GM13976 (cell line): ENCODE measurements around the gene GDF2.

Experiments
- DNase-seq: peaks from one replicate; pipeline ENCODE4 v3.0.0; 2012; ENCODE audit warnings: low spot score
- in situ Hi-C: fragments of 300-500 bp; cut with MboI; formaldehyde crosslinking; loops from one replicate; pipeline ENCODE4 v1.12.0; 2022; ENCODE audit warnings: low sequenced_read_pairs, mixed read lengths, inconsistent platforms; ENCODE audit not compliant: unreplicated experiment
- TF ChIP-seq, protein P1 (sequence below): IDR thresholded peaks from 2 replicates; pipeline ENCODE4 v1.5.1; 2012; ENCODE audit warnings: borderline replicate concordance, mild to moderate bottlenecking; ENCODE audit not compliant: insufficient read depth; ENCODE audit errors: extremely low read depth, missing control alignments, control extremely low read depth

The GDF2 gene

DNA sequence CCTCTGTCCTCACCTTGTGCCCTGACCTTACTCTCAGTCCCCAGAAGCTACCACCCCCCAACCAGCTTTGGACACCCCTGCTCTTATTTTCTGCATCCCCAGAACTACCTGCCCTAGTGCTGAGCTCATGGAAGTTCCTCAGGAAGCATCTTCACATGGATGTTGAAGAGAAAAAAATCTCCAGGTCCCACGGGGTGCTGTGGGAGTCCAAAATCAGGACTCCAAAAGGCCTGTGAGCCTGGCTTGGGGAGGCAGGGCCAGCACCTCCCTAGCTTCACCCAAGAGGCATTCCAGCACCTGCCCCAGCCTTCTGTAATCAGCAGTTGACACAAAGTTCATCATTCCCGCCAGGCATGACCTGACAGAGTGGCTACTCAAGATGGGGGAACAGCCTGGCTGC is 43.0 kb upstream of the GDF2 start:
- DNase-seq, result no peak
- in situ Hi-C loops, result no loop called here
- TF ChIP-seq, protein P1, sequence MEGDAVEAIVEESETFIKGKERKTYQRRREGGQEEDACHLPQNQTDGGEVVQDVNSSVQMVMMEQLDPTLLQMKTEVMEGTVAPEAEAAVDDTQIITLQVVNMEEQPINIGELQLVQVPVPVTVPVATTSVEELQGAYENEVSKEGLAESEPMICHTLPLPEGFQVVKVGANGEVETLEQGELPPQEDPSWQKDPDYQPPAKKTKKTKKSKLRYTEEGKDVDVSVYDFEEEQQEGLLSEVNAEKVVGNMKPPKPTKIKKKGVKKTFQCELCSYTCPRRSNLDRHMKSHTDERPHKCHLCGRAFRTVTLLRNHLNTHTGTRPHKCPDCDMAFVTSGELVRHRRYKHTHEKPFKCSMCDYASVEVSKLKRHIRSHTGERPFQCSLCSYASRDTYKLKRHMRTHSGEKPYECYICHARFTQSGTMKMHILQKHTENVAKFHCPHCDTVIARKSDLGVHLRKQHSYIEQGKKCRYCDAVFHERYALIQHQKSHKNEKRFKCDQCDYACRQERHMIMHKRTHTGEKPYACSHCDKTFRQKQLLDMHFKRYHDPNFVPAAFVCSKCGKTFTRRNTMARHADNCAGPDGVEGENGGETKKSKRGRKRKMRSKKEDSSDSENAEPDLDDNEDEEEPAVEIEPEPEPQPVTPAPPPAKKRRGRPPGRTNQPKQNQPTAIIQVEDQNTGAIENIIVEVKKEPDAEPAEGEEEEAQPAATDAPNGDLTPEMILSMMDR, result no peak

DNA sequence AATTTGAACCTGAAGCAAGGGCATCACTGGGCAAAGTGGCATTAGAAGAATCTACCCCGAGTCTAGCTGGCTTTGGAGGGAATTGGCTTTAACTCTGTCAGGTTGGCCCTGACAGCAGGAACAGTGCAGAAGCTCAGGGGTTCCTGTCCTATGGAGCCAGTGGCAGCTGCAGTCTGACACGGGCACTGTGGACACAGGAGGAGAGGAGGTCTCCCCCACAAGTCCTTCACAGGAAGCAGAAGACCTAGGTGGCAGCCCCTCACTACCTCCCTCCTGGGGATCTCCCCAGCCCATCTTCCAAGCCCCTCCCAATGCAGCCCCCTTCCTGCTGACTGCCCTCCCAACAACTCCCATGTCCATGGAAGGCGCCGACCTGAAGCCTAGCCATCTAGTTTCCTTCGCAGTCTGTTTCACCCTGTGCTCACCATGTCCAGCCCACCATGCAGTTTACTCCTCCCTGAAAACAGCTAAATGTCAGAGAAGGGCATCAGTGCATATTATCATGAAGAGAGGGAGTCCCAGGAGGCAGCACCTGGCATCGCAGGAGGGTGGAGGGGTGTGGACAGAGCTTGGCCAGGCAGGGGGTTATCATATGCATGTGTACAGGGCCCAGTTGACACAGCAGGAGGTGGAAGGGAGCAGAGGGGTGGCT is 40.1 kb upstream of the GDF2 start:
- no peak for DNase-seq
- TF ChIP-seq, protein P1, result no peak
- in situ Hi-C loops, result no loop called here

DNA sequence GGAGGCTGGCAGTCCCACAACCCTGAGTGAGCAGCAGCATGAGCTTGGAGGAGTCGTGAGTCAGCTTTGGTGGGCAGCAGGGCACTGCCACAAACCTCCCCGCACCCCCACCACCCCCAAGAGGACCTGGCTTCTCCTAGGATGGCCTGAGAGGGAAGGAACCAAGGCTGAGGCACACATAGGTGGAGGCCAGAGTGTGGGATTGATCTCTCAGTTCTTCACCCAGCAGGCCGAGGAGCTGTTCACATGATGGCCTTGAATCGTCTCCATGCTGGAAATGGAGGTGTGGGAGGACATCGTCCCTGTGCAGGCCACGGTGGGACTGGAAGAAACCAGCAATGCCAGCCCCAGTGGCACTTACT is 39.6 kb upstream of the GDF2 start:
- in situ Hi-C loops, result no loop called here
- TF ChIP-seq, protein P1, result no peak
- DNase-seq, result no peak

DNA sequence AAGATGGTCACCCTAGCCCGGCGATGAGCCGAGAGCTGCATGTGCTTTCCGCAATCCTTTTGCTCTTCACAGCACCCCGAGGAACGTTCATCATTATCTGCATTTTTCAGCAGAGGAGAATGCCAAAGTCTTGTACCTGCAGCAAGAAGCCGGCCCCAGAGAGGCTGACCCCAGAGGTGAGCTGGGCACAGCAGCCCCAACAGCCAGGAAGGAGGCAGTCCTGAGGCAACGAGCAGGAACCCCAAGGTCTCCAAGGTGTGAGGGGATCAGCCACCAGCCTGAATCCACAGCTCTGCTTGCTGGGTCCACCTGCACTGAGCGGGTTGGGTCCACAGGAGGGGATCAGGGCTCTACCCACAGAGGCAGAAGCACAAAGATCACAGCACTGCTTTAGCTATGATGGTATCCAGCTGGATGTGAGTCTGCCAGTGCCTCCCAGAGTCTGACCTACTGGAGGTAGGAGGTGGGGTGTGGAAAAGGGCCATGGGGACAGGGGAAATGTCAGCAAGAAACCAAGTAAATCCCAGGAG is 39.1 kb upstream of the GDF2 start:
- in situ Hi-C loops, result no loop called here
- TF ChIP-seq, protein P1, result no peak
- DNase-seq, result no peak

DNA sequence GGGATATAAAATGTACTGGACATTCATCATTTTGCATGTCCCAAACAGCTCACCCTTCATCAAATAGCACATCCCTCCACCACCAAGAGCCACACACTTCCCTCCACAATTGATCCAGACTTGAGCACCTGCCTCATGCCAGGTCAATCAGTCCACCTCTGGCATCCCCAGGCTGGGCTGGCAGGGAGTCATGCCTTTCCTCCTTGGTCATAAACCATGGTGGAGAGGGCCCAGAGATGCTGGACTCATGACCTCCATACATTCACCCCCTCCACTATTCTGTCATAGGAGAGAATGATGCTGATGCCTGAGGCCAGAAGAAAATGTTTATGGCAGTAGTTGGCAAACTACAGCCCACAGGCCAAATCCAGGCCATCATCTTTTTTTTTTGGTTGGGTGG is 38.4 kb upstream of the GDF2 start:
- no peak for DNase-seq
- in situ Hi-C loops, result no loop called here
- TF ChIP-seq, protein P1, result no peak

DNA sequence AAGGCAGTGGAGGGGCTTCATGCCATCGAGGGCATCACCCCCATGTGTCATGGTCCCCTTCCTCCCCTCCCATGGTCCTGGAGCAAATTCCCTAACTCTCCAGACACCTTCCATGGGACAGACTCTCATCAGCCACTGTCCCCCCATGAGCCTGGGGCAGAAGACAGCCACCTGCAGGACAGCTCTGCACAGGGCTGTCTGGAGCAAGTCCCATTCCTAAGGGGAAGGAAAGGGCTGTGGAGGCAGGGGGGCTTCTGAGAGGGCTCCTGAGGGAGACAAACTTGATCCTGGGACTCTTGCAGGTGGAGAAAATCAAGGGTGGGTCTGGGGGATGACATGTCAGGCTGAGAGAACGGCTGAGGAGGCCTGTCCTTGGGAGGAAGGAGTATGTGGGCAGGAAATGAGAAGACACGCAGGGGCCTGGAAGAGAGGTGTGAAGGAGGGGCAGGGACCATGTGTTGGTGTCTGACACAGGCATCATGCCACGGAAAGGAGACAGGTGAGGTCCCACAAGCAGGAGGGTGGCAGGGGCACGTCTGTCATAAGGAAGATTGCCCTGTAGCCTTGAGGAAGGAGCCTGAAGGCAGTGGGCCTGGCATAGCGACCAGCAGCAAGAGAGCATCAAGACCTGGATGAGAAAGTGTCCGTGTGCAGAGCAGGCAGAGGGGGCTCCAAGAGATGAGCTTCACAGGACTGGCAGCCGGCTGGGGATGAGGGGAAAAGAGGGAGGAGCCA is 36.7 kb upstream of the GDF2 start:
- in situ Hi-C loops, result no loop called here
- DNase-seq, result no peak

More for the DNA sequence above, 36.7 kb upstream of the GDF2 start:
- TF ChIP-seq, protein P1, result no peak
